HG03558 (cell line): ENCODE measurements around the gene ZNF358.

Experiments used
- ATAC-seq: cut with Tn5 transposase; IDR thresholded peaks from one replicate; pipeline ENCODE4 v1.9.1; 2021; ENCODE audit warnings: moderate number of reproducible peaks; ENCODE audit not compliant: unreplicated experiment; ENCODE audit errors: extremely low read depth

ZNF358 gene

DNA sequence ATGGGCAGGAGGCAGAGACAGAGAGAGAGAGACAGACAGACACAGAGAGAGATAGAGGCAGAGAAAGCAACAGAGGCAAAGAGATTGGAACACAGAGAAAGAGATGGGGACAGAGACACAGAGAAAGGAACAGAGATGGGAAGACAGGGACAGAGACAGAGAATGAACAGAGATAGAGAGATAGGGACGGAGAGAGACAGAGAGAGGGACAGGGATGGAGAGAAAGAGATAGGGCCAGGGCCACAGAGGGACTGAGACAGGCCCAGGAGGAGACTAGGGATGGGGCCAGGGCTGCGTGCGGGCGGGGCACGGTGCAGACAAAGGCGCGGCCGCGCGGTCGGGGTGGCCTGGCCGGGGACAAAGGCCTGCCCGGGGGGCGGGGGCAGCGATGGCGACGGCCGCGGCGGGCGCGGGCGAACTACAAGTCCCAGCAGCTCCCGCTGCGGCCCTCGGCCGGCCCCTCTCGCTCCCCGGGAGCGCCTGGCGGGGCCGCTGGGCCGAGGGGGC, at the start of gene ZNF358:
Gene ZNF358, plus strand, starts transcription at position 459 of the 507 bp plus-strand sequence. CDS start 3,140 bp downstream, outside the sequence.
- no peak for ATAC-seq

GRCh38 chr19:7467009-7467989, 48.6 kb upstream of the ZNF358 start:
- no peak for ATAC-seq

DNA sequence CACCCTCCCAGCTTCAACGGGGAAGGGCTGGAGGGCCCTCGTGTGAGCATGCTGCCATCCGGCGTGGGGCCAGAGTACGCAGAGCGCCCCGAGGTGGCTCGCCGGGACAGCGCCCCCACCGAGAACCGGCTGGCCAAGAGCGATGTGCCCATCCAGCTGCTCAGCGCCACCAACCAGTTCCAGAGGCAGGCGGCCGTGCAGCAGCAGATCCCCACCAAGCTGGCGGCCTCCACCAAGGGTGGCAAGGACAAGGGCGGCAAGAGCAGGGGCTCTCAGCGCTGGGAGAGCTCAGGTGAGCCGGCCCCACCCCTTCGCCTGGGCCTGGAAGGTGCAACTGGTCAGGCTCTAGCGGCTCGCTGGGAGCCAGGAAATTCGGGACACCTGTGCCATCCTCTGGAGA, 47.1 kb upstream of the ZNF358 start:
- no peak for ATAC-seq

DNA sequence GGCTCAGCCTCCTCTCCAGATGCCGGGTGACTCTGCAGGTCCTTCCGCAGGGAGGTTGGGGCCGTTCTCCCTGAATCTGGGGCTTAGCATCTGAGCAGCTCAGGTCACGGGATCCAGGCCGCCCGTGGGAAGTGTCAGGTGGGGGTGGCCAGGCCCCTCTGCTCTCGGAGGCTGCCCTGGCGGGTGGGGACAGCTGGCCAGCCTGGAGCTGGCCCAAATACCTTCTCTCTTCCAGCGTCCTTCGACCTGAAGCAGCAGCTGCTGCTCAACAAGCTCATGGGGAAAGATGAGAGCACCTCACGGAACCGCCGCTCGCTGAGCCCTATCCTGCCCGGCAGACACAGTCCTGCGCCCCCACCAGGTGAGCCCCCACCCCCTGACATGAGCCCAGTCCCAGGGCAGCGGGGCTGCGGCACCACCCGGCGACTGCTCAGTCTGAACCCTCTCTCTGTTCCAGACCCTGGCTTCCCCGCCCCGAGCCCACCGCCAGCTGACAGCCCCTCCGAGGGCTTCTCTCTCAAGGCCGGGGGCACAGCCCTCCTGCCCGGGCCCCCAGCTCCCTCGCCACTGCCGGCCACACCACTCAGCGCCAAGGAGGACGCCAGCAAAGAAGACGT, 46.1 kb upstream of the ZNF358 start:
- ATAC-seq = no peak

GRCh38 chr19:7470540-7471305, 45.2 kb upstream of the ZNF358 start:
- ATAC-seq = no peak

DNA sequence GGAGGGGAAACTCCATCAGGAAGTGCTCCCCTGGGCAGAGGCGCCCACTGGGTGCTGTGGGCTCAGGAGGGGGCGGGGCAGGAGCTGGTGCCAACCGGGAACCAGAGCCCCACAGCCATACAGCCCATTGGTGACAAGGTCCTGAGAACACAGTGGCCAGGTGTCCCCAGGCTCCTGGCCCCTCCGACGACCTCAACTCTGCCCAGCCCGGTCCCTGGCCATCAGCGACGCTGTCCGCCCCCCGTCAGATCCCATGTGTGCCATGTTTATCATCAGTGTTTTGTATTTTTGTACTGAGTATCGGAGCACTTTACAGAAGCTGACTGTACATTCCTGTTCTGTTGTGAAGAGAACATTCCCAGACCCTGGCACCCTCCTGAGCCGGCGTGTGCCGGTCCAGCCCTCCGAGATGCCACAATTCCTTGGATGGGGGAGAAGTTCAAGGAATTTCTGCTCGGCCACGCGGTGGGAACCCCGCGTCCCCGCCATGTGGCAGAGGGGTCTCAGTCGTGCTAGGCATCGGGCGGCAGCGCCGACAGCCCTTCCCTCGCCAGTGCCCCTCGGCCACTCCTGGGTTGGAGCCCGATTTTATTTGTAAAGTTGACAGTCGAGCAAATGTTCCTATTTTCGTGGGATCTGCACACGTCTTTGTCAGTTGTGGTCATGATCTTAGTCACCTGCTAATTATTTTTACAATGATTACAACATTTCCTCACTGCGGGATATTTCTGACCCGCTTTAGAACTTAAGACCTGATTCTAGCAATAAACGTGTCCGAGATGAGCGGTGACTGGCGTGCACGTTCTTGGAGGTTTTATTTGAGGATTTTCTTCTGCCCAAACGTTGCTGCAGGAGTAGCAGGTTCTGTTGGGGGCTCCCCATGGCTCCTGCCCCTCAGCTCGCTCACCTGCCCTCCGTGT, 43.9 kb upstream of the ZNF358 start:
- ATAC-seq = no peak

DNA sequence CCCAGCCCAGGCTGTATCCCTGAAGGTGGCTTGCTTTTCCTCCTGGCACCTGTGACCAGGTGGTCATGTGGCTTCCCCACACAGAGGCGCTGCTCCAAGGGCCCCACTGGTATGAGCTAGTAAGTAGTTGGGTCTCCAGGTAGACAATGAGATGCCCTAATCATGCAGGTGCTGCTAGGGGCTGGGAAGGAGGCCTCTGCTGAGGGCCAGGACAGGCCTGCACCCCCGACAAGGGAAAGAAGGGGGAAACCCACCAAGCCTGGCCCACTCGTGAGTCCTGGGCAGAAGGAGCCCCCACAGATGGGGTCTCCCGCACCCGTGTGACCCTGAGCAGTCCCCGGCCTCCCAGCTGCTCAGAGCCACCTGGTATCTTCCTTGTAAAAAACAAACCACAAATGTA, 40.2 kb upstream of the ZNF358 start:
- ATAC-seq = no peak

- no peak for ATAC-seq
These were observed 39.7 kb upstream of the ZNF358 start for GRCh38 chr19:7476241-7476640.

DNA sequence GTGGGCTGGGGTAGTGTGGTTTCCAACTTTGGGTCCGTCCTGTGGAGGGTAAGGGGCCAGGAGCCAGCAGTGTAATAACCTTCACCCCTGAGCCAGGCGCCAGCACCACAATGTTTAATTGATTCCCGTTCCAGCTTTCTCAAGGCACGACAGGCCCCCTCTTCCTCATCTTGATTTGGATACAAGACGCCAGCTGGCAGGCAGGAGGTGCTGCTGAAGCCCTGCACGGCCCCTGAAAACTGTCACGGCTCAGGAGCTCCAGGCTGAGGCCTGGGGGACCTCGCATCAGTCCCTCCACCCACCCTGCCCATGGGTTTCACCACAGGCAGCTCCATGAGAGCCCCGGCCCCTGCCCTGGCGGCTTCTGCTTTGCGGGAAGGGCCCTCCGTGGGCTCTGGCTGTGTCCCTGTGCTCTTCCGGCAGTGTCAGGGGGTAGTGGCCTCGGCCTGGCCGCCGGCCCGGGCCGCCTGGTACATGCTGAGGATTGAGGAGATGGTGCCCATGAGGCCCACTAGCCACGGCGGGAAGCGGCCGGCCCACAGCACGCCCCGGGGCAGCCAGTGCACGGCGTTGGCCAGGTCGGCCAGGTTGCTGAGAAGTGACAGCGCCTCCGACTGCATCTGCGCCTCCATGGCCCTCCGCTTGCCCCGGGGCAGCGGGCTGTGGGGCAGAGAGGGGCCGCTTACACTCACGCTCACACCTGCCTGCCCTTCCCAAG, 39.0 kb upstream of the ZNF358 start:
- no peak for ATAC-seq

- ATAC-seq = no peak
These were observed 38.1 kb upstream of the ZNF358 start for GRCh38 chr19:7477758-7478157.

DNA sequence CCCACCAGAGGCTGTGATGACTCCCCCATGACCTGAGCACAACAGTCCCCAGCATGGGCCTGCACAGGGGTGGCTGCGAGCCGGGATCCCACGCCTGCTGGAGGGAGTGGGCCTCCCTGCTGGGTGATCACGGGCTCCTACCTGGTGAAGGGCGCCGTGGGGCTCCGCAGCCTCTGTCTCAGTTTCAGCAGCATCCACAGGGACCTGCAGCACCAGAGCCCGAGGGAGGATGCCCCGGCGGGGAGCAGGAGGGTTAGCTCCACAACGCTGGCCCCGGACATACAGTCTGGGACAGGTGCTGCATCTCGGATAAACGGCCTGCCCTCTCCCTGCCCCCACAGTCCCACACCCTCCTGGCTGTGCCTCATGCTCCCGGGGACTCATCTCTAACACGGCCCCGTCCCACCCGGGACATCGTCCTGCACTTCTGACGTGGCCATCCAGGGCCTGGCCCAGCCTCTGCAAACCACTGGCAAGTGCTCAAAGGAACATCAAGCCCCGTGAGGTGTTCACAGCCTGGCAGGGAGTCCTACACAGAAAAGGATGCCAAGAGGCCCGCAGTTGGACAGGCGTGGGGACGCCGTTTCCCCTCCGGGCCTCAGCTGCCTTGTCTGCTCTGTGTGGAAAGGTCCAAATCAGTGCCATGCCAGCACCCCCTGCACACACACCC, 37.6 kb upstream of the ZNF358 start:
- ATAC-seq = no peak

DNA sequence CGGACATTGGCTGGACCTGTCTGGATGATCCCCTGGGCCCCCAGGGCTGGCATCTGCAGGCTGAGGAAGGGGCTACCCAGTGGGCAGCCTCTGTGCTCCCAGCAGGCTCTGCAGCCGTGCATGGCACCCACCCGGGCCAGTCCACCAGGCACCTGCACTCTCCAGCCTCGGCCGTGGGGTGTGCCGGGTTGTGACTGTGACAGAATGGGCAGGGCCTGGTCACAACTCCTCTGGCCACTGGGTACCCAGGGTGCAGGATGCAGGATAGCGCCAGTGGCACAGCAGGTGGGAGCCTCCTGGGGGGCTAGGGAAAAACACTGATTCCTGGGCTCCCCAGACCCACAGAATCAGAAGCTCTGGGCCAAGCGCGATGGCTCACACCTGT, 37.1 kb upstream of the ZNF358 start:
- ATAC-seq = no peak

DNA sequence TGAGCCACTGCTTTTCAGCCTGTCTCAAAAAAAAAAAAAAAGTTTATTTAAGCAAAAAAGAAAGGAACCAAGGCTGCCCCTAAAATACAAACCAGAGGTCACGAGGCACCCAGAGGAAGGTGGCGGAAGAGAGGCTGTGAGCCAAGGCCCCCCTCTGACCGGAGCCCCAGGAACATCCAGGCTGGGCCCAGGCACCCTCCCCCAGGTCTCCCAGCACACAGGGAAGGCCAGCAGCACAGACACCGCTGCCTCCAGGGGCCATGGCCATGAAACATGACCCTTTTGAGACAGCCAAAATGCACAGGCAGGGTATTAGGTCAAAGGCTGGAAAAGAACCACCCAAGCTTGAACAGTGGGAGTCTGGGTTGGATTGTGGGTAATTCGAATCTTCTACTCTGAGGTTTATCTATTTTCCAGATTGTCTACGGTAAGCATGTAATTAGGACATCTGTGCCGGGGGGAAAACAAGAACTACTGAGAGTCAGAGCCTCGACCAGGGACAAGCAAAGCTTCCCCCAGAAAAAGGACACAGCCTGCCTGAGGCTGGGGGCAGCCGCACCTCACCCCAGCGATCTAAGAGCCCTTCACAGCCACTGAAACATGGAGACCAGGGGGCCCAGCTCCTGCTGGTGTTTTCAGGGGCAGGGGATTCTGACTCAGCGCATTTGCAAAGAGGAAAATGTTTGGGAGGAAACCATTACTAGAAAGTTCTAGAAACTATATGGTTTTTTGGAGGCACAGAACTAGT, 35.5 kb upstream of the ZNF358 start:
- ATAC-seq = no peak

DNA sequence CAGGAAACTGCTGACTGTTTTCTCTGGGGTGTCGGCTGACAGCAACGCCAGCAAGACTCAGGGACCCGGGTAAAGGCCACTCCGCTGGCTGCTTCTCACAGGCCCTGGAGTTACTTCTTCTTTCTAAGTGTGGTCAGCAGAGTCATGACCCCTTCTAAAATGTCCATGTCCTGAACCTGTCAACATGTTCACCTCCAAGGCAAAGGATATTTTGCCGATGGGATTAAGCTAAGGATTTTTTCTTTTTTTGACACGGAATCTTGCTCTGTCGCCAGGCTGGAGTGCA, 35.0 kb upstream of the ZNF358 start:
- no peak for ATAC-seq

DNA sequence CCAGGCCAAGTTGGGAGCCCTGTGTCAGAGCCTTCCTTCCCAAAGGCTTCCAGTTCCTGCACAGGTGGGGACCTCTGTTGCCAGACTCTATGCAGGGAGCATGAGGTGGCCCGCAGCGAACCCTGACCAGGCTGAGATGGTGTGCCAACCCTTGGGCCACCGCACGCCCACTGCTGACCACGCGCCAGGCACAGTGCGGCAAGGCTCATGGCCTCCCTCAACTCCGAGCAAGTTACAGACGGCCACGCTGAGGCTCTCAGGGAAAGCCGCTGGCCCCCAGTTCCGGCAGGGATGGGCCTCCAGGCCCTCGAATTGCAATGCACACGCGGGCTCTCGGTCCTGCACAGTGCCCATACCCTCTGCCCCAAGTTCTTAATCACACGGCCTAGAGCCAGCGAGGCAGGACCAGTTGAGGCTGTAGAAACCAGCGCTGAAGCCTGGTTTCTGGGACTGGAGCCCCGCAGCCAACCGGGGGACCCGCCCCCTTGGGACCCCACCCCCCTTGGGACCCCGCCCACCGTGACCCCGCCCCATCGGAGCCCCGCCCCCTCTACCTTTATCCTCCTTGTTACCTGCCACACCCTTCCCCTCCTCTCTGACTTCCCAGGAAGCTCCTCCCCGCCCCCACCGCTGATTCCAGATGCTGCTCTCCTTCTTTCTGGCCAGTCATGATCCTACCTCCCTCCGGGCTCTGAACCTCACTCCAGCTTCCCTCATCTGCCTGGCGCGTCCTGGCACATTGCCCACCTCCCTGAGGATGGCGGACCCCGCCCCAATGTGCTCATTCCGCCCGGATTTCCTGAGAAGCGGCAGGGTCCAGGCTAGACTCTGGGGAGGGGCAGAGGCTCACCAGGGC, 33.1 kb upstream of the ZNF358 start:
- ATAC-seq = no peak

DNA sequence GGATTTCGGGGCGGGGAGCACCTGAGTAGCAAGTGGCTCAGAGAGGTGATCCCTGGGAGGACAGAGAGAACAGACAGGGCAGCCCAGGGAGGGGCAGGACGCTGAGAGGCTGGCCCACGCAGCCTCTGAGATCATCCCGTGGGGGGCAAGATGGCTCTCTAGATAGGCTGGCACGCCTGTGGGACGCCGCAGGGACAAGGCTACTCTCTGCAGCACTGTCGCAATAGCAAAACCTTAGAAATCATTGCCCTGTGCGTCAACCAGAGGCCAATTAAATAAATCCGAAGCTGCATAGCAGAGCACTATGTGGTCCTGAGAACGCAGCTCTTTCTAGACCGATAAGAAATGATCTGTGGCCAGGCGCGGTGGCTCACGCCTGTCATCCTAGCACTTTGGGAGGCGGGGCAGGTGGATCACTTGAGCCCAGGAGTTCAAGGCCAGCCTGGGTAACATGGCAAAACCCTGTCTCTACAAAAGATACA, 32.1 kb upstream of the ZNF358 start:
- ATAC-seq = no peak

DNA sequence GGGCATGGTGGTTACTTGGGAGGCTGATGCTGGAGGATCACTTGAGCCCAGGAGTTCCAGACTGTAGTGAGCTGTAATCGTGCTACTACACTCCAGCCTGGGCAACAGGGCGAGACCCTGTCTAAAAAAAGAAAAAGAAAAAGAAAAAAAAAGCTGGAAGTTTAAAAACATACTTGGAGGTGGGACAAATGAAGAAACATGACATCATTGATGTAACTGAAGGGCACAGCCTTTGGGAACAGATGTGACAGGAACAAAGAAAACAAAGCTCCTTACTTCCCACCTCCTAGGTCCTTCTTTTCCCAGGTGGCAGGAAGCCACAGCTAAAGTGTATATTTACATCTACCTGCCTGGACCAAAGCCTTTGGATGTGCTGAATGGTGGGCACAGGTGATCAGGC, 29.0 kb upstream of the ZNF358 start:
- ATAC-seq = no peak
